Caco-2 (cell line): ENCODE results near the gene SEC14L5. TPM values are rescaled to one million over a fixed set of nuclear protein-coding genes. Genes with fewer than 3 reads are reported as not detected.
"Not testable (repeated sequence)": the region's sequence is repeated elsewhere in the genome, so short reads cannot be mapped to it uniquely, and the experiment has no call there.

ENCODE experiments used
- BruUV-seq: library from RNA; stranded (reverse); fragments of 400-500 nt; replicated peaks from 2 replicates; lab custom pipeline; 2021; lab: Mats Ljungman, UMichigan
- CTCF ChIA-PET: fragments of 300-600 bp; sonication (Branson Sonifier 250); formaldehyde crosslinking; loops from one replicate; lab custom pipeline; 2022; ENCODE audit warnings: antibody characterized with exemption; lab: Charles Lee
- POLR2A ChIA-PET: fragments of 300-600 bp; sonication (Branson Sonifier 250); formaldehyde crosslinking; loops from one replicate; lab custom pipeline; 2022; ENCODE audit warnings: antibody characterized with exemption; lab: Charles Lee
- DNase-seq, 2 experiments: peaks; one replicate each; pipeline versions ENCODE4 v3.0.0 to v3.0.0-alpha.2; 2020 to 2022
- H3K27me3 ChIP-seq: replicated peaks from 2 replicates; pipeline ENCODE4 v1.6.0; 2011; ENCODE audit warnings: low read length; ENCODE audit not compliant: control insufficient read depth, insufficient read depth
- H3K36me3 ChIP-seq: 2 replicates; pipeline ENCODE4 v1.5.1; 2011; ENCODE audit warnings: low read length; ENCODE audit not compliant: control insufficient read depth, insufficient read depth
- H3K4me1 ChIP-seq: fragments of 250-450 bp; sonication (Bioruptor Pico); 2 replicates; pipeline ENCODE4 v1.5.1; 2020; ENCODE audit warnings: mild to moderate bottlenecking
- H3K4me3 ChIP-seq: 2 replicates; pipeline ENCODE4 v1.5.1; 2011; ENCODE audit warnings: low read depth, mild to moderate bottlenecking, control low read depth, low read length
- H3K9me3 ChIP-seq: fragments of 250-450 bp; sonication (Bioruptor Pico); 2 replicates; pipeline ENCODE4 v1.5.1; 2020; ENCODE audit warnings: mild to moderate bottlenecking, moderate library complexity
- H3K27ac Mint-ChIP-seq: one replicate; pipeline ENCODE4 v1.8.0; 2022; ENCODE audit warnings: mixed read lengths; ENCODE audit not compliant: unreplicated experiment
- H3K27me3 Mint-ChIP-seq: one replicate; pipeline ENCODE4 v1.8.0; 2022; ENCODE audit warnings: mixed read lengths; ENCODE audit not compliant: insufficient read depth, unreplicated experiment
- H3K36me3 Mint-ChIP-seq: one replicate; pipeline ENCODE4 v1.8.0; 2022; ENCODE audit warnings: mild to moderate bottlenecking, mixed read lengths; ENCODE audit not compliant: insufficient read depth, unreplicated experiment
- H3K4me1 Mint-ChIP-seq: one replicate; pipeline ENCODE4 v1.8.0; 2022; ENCODE audit warnings: low read depth, mixed read lengths; ENCODE audit not compliant: unreplicated experiment
- H3K4me3 Mint-ChIP-seq: one replicate; pipeline ENCODE4 v1.8.0; 2022; ENCODE audit warnings: mild to moderate bottlenecking, moderate library complexity, mixed read lengths; ENCODE audit not compliant: unreplicated experiment
- H3K9me3 Mint-ChIP-seq: one replicate; pipeline ENCODE4 v1.8.0; 2022; ENCODE audit warnings: mixed read lengths; ENCODE audit not compliant: unreplicated experiment
- intact Hi-C: fragments of 100-400 bp; cut with micrococcal nuclease; formaldehyde crosslinking; loops from one replicate; pipeline ENCODE4 v1.10.0; 2022; ENCODE audit not compliant: unreplicated experiment
- total RNA-seq: library from RNA; stranded (reverse); gene quantifications from 2 replicates; pipeline ENCODE4 v1.2.3, GENCODE V29; 2022
- TF ChIP-seq, protein P1 (sequence below), 2 experiments: fragments of 200-600 bp in 1 of 2; IDR thresholded peaks; 1 replicate in 1 of 2; 2 replicates in 1 of 2; pipeline versions ENCODE4 v1.5.1 to v1.8.0; 2011 to 2022; ENCODE audit warnings: antibody characterized with exemption in 1 of 2, control low read depth in 1 of 2, inconsistent platforms in 1 of 2, low read depth in 1 of 2, low read length in 1 of 2, mild to moderate bottlenecking in 1 of 2, moderate library complexity in 1 of 2; ENCODE audit not compliant: insufficient read depth in 1 of 2, severe bottlenecking in 1 of 2, unreplicated experiment in 1 of 2

SEC14L5 gene
- total RNA-seq, 1 experiment from 2014 or later, result 0.14 TPM

DNA sequence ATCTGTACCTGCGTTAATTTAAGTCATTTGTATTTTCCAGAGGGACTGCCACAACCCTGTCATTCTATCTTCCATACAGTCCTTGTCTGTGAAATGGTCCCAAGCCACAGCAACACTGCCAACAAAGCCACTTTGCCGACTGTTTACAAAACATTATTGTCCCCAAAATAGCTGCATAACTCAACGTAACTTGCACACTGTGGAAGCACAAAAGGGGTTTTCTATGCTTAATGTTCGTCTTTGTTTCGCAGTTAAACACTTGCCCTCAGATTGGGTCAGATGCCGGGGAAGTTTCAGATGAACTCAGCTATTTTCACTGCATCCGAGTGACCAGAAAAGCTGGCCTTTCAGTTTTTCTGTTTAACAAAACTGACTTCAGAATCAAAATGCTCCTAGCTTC lies 4.6 kb downstream of the SEC14L5 start:
- H3K9me3 ChIP-seq, result no peaks in the 10 kb centered on the region
- H3K4me3 ChIP-seq, result no peak overlapping the region
- peaks cover 5% of the 10 kb centered on the region; the same call in 1 of the 2 replicates for H3K4me1 ChIP-seq
- no peak overlapping the region for H3K4me3 Mint-ChIP-seq
- no peak for DNase-seq
- POLR2A ChIA-PET, result interaction anchor here (0.6 kb wide), 1 partner anchor 11 kb away, joined by 4 read pairs; no protein-coding TSS in a partner anchor
- no peaks in the 10 kb centered on the region for H3K27me3 ChIP-seq
- no peaks in the 10 kb centered on the region for H3K36me3 ChIP-seq
- H3K4me1 Mint-ChIP-seq, result peaks cover 7% of the 10 kb centered on the region
- intact Hi-C loops, result no loop called here
- no peak overlapping the region for H3K27ac Mint-ChIP-seq
- H3K27me3 Mint-ChIP-seq, result peaks cover 4% of the 10 kb centered on the region
- H3K36me3 Mint-ChIP-seq, result peaks cover under 1% of the 10 kb centered on the region
- no TSS peak for BruUV-seq
- CTCF ChIA-PET, result no interaction called here
- H3K9me3 Mint-ChIP-seq, result no peaks in the 10 kb centered on the region
- TF ChIP-seq, protein P1, sequence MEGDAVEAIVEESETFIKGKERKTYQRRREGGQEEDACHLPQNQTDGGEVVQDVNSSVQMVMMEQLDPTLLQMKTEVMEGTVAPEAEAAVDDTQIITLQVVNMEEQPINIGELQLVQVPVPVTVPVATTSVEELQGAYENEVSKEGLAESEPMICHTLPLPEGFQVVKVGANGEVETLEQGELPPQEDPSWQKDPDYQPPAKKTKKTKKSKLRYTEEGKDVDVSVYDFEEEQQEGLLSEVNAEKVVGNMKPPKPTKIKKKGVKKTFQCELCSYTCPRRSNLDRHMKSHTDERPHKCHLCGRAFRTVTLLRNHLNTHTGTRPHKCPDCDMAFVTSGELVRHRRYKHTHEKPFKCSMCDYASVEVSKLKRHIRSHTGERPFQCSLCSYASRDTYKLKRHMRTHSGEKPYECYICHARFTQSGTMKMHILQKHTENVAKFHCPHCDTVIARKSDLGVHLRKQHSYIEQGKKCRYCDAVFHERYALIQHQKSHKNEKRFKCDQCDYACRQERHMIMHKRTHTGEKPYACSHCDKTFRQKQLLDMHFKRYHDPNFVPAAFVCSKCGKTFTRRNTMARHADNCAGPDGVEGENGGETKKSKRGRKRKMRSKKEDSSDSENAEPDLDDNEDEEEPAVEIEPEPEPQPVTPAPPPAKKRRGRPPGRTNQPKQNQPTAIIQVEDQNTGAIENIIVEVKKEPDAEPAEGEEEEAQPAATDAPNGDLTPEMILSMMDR (IDR thresholded peaks at IDR 0.05; ENCODE audit: insufficient read depth in 1 of 2, low read depth in 1 of 2, low read length in 1 of 2, severe bottlenecking in 1 of 2, unreplicated experiment in 1 of 2), result no peak

DNA sequence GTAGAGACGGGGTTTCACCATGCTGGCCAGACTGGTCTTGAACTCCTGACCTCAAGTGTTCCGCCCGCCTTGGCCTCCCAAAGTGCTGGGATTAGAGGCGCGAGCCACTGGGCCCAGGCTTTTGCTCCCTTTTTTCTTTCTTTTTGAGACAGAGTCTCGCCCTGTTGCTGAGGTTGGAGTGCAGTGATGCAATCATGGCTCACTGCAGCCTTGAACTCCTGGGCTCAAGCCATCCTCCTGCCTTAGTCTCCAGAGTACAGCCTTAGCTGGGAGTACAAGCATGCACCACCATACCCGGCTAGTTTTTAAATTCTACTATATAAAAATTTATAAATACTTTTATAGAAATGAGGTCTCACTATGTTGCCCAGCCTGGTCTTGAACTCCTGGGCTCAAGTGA lies 5.4 kb downstream of the SEC14L5 start:
- H3K4me3 ChIP-seq, H3K9me3 Mint-ChIP-seq, H3K27ac Mint-ChIP-seq, H3K9me3 ChIP-seq, H3K36me3 Mint-ChIP-seq, CTCF ChIA-PET, POLR2A ChIA-PET, BruUV-seq, H3K27me3 Mint-ChIP-seq, H3K4me1 Mint-ChIP-seq, H3K36me3 ChIP-seq, H3K4me1 ChIP-seq, H3K27me3 ChIP-seq, H3K4me3 Mint-ChIP-seq, intact Hi-C loops, DNase-seq: not testable (repeated sequence)

DNA sequence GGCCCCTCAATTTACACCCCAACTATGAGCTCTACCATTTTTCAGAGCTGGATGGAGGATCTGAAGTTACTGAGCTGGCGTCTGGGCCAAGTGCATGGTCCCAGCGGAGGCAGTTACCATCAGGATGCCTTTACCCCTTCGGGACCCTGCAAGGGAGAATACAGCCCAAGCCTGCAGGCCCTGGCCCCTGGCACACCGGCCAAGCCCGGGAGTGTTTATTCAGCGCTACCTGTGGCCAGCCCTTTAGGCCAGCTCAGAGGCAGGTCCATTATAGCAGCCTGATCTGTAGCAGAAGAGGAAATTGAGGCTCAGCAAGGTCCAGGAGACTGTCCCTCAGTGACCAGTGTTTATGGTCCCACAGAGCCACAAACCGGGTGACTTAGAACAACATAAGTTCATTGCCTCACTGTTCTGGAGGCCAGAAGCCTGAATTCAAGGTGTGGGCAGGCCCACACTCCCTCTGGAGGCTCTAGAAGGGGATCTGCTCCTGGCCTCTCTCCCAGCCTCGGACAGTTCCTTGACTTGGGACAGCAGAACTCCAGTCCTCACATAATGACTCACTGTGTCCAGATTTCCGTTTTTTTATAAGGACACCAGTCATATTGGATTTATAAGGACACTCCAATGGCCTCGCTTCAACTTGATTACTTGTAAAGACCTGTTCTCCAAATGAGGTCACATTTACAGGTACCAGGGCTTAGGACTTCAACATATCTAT lies 8.8 kb downstream of the SEC14L5 start:
- Mint-ChIP-seq H3K27me3 (no peaks in the 10 kb centered on the region), H3K36me3 (no peaks in the 10 kb centered on the region), H3K9me3 (no peaks in the 10 kb centered on the region), H3K4me1 (no peaks in the 10 kb centered on the region), H3K4me3 (no peak overlapping the region), H3K27ac (no peak overlapping the region)
- no peaks in the 10 kb centered on the region for H3K27me3 ChIP-seq
- CTCF ChIA-PET, result interaction anchor here (0.7 kb wide), 1 partner anchor 15 kb away, joined by 3 read pairs; no protein-coding TSS in a partner anchor
- DNase-seq, result no peak
- intact Hi-C loops, result no loop called here
- POLR2A ChIA-PET, result interaction anchor here (0.6 kb wide), 1 partner anchor 54 kb away, joined by 3 read pairs; no protein-coding TSS in a partner anchor
- no TSS peak for BruUV-seq
- no peaks in the 10 kb centered on the region for H3K4me1 ChIP-seq
- no peaks in the 10 kb centered on the region for H3K9me3 ChIP-seq
- H3K36me3 ChIP-seq, result no peaks in the 10 kb centered on the region
- no peak overlapping the region for H3K4me3 ChIP-seq
- TF ChIP-seq, protein P1 (IDR thresholded peaks at IDR 0.05; ENCODE audit: insufficient read depth in 1 of 2, low read depth in 1 of 2, low read length in 1 of 2, severe bottlenecking in 1 of 2, unreplicated experiment in 1 of 2), result no peak

DNA sequence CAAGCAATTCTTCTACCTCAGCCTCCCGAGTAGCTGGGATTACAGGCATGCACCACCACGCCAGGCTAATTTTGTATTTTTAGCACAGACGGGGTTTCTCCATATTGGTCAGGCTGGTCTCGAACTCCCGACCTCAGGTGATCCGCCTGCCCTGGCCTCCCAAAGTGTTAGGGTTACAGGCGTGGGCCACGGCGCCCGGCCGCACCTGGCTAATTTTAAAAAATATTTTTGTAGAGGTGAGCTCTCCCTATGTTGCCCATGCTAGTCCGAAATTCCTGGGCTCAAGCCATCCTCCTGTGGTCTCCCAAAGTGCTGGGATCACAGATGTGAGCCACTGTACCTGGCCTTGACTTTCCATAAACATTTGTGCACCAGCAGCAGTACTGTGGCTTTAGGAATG lies 10.1 kb downstream of the SEC14L5 start:
- intact Hi-C loops, H3K4me1 ChIP-seq, BruUV-seq, H3K4me3 ChIP-seq, H3K27ac Mint-ChIP-seq, H3K4me1 Mint-ChIP-seq, H3K9me3 Mint-ChIP-seq, DNase-seq, H3K36me3 ChIP-seq, CTCF ChIA-PET, H3K36me3 Mint-ChIP-seq, POLR2A ChIA-PET, H3K9me3 ChIP-seq, H3K27me3 ChIP-seq, H3K27me3 Mint-ChIP-seq, H3K4me3 Mint-ChIP-seq: not testable (repeated sequence)
